Astrocyte of the spinal cord (primary cell): ENCODE measurements around the gene PAPSS2.
A peak's percentile ranks its signal among the peaks of the same experiment; 100 is the strongest.

Source experiments
- DNase-seq: peaks from one replicate; pipeline ENCODE4 v3.0.0; 2011; ENCODE audit warnings: low read depth, low spot score
- H3K4me3 ChIP-seq: 2 replicates; pipeline ENCODE4 v1.5.1; 2011; ENCODE audit warnings: low read depth, mild to moderate bottlenecking, low read length, moderate library complexity
- in situ Hi-C: cut with HindIII; loops from 2 replicates; pipeline ENCODE4 v1.10.0; 2017; ENCODE audit warnings: low sequenced_read_pairs
- TF ChIP-seq, protein P1 (sequence below): IDR thresholded peaks from 2 replicates; pipeline ENCODE4 v1.5.1; 2012; ENCODE audit warnings: low read depth, mild to moderate bottlenecking, low read length, inconsistent platforms

The PAPSS2 gene

DNA sequence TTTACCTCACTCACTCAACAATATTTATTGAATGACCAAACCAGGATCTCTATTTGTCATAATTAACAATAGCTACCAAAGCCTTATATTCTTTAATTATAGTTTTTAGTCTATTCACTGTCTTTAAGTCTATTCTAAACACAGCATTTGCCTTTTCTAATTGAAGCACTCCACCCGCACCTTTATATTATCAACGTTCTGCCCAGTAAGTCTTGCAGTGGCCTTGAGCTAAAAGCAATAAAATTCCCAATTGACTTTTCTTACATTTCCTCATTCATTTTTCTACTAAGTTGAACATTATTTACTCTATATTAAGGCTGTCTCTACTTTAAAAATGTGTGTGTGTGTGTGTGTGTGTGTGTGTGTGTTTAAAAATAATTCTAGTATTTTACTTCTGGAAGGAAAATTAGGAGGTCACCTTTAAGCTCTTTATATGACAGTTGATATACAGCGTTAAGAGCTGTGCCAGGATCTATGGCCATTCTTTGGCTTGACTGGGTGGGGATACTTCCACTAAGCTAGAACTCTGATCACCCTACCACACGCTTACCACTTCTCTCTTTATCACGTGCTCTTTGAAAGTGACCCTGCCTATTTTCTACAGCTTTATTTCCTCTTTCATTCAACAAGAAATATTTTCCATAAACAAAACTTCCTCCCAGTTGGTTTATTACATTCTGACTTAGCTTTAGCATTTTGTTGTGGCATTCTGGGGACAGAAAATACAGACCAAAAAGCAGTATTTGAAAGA lies 8.8 kb downstream of the PAPSS2 start:
- DNase-seq, result no peak
- in situ Hi-C loops, result no loop called here
- no peak overlapping the region for H3K4me3 ChIP-seq
- TF ChIP-seq, protein P1, sequence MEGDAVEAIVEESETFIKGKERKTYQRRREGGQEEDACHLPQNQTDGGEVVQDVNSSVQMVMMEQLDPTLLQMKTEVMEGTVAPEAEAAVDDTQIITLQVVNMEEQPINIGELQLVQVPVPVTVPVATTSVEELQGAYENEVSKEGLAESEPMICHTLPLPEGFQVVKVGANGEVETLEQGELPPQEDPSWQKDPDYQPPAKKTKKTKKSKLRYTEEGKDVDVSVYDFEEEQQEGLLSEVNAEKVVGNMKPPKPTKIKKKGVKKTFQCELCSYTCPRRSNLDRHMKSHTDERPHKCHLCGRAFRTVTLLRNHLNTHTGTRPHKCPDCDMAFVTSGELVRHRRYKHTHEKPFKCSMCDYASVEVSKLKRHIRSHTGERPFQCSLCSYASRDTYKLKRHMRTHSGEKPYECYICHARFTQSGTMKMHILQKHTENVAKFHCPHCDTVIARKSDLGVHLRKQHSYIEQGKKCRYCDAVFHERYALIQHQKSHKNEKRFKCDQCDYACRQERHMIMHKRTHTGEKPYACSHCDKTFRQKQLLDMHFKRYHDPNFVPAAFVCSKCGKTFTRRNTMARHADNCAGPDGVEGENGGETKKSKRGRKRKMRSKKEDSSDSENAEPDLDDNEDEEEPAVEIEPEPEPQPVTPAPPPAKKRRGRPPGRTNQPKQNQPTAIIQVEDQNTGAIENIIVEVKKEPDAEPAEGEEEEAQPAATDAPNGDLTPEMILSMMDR, result no peak

DNA sequence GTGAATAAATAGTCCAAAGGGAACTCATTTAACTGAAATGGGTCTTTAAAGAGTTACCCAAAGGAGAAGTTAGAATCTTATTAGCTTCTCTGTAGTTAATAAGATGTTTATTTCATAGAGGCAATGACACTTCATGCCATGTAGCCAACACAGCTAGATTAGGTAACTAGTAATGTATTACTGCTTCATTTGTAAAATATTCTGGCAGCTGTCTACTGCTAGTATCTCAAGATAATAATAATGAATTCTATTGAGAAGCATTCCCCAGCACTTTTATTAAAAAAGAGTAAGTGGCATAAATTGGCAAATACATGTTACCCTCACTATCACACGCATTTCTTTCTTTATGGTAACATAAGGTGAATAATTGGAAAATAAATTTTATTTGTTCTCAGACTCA lies 10.1 kb downstream of the PAPSS2 start:
- no peak for DNase-seq
- H3K4me3 ChIP-seq, result no peak overlapping the region
- in situ Hi-C loops, result no loop called here
- TF ChIP-seq, protein P1, result no peak

DNA sequence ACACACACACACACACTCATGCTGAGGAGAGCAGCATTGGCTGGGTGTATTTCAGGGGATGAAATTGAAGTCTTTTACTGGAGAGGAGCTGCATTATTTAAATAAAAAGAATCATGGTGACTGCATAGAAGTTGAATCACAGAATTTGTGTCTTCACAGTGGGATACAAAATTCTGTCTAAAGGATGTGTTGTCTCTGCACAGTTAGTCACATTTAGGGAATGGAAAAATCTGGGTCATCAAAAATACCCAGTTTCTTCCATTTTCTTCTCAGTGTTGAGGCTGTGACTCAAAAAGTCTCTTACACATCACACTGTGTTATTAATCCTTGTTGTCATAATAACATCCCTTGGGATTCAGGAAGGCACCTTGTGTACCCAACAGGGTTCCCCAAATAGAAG lies 10.9 kb downstream of the PAPSS2 start:
- TF ChIP-seq, protein P1, result no peak
- no peak overlapping the region for H3K4me3 ChIP-seq
- peak; percentile 57 for DNase-seq
- in situ Hi-C loops, result no loop called here

DNA sequence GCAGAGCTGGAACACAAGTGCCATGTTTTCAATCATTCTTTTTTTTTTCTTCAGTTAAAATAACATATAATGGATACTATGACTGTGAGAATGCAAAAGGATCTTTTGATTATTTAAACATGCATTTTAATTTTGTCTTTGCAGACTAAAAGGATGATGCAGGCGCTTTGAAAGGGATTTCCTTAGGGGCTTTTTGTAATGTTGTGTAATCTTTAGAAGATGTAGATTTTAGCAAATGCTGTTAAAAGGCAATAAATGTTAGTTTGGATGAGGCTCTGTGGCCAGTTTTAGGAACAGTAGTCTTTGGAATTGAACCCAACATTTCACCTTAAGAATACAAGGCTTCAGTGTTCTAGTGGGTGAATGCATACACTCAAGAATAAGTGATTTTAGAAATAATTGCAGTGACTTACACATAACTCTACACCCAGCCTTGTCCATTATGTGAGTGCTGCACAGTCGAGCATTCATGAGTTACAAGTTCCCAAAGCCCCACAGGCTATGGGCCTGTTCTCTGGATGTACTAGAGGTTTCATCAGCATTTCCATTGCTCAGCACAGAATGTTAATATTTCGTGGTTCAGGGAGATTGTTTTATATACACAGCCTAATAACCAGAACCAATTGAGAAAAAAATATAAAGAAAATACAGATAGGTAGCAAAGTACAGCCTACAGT lies 11.6 kb downstream of the PAPSS2 start:
- in situ Hi-C loops, result no loop called here
- DNase-seq, result peak; percentile 32
- H3K4me3 ChIP-seq, result no peak overlapping the region
- TF ChIP-seq, protein P1, result no peak

DNA sequence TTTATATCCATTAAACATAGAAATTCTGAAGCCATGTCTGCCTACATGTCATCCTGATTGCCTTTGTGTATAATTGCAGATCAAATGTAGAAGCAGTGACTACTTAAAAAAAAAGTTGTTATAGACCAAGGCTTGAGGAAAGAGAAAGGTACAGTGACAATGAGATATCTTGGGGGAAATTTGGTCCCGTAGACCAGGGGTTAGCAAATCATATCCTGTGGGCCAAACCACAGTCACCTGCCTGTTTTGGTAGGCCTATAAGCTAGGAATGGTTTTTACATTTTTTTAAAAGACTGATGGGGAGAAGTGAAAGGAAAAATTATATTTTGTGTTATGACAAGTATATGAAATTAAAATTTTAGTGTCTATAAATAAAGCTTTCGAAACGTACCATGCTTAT lies 12.9 kb downstream of the PAPSS2 start:
- no peak overlapping the region for H3K4me3 ChIP-seq
- TF ChIP-seq, protein P1, result no peak
- in situ Hi-C loops, result no loop called here
- DNase-seq, result no peak

DNA sequence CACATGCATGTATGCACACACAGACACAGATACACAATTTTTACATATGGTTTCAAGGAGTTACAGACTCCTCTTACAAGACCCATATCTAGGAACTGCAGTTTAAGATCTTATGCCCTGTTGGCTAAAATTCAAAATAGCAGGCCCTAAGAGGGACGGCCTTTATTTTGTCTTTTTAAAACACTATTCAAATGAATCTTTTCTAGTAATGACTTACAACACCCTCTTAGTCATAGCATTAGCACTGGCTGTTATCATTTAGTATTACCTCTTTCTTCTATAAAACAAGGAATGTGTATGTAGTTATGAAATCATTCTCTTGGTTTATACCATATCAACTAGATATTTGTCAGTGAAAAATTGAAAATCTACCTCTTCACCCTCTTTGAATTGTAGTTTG lies 15.3 kb downstream of the PAPSS2 start:
- no peak overlapping the region for H3K4me3 ChIP-seq
- in situ Hi-C loops, result no loop called here
- TF ChIP-seq, protein P1, result no peak
- no peak for DNase-seq
